BE2C (cell line): Measurements from ENCODE around the gene NOC4L.

ENCODE experiments used
- DNase-seq: peaks from one replicate; pipeline ENCODE4 v3.0.0-alpha.2; 2020
- H3K27me3 ChIP-seq: fragments of 250-450 bp; sonication (Bioruptor Pico); 2 replicates; pipeline ENCODE4 v1.5.1; 2020; ENCODE audit warnings: mild to moderate bottlenecking
- H3K36me3 ChIP-seq: fragments of 250-450 bp; sonication (Bioruptor Pico); 2 replicates; pipeline ENCODE4 v1.5.1; 2020; ENCODE audit warnings: mild to moderate bottlenecking
- H3K4me1 ChIP-seq: fragments of 250-450 bp; sonication (Bioruptor Pico); 2 replicates; pipeline ENCODE4 v1.5.1; 2020
- H3K4me3 ChIP-seq: 2 replicates; pipeline ENCODE4 v1.5.1; 2011; ENCODE audit warnings: low read depth, low read length
- H3K9me3 ChIP-seq: fragments of 250-450 bp; sonication (Bioruptor Pico); 2 replicates; pipeline ENCODE4 v1.5.1; 2020
- TF ChIP-seq, protein P1 (sequence below): IDR thresholded peaks from 2 replicates; pipeline ENCODE4 v1.5.1; 2012; ENCODE audit warnings: mild to moderate bottlenecking, low read depth, low read length

The NOC4L gene

DNA sequence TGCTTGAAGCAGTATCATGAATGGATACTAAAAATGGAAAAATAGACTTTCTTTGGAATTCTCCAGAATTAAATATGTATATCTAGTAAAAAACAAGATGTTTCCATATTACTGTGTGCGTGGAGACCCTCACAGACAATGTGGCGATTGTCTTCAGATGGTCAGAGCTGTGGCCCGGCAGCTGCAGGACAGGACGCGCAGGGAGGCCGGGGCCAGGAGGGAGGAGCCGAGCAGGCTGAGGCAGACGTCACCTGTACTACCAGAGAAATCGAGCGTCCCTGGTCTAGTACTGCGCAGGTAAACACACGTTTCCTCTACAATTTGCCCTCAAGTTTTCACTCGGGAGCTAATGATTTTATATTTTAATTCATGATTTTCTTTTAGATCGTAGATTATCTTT, 23.0 kb upstream of the NOC4L start:
- DNase-seq, result no peak
- Histone ChIP-seq H3K4me1 (no peaks in the 10 kb centered on the region), H3K9me3 (no peaks in the 10 kb centered on the region), H3K27me3 (no peaks in the 10 kb centered on the region), H3K4me3 (no peak overlapping the region), H3K36me3 (peaks cover 24% of the 10 kb centered on the region)
- TF ChIP-seq, protein P1, sequence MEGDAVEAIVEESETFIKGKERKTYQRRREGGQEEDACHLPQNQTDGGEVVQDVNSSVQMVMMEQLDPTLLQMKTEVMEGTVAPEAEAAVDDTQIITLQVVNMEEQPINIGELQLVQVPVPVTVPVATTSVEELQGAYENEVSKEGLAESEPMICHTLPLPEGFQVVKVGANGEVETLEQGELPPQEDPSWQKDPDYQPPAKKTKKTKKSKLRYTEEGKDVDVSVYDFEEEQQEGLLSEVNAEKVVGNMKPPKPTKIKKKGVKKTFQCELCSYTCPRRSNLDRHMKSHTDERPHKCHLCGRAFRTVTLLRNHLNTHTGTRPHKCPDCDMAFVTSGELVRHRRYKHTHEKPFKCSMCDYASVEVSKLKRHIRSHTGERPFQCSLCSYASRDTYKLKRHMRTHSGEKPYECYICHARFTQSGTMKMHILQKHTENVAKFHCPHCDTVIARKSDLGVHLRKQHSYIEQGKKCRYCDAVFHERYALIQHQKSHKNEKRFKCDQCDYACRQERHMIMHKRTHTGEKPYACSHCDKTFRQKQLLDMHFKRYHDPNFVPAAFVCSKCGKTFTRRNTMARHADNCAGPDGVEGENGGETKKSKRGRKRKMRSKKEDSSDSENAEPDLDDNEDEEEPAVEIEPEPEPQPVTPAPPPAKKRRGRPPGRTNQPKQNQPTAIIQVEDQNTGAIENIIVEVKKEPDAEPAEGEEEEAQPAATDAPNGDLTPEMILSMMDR, result no peak

DNA sequence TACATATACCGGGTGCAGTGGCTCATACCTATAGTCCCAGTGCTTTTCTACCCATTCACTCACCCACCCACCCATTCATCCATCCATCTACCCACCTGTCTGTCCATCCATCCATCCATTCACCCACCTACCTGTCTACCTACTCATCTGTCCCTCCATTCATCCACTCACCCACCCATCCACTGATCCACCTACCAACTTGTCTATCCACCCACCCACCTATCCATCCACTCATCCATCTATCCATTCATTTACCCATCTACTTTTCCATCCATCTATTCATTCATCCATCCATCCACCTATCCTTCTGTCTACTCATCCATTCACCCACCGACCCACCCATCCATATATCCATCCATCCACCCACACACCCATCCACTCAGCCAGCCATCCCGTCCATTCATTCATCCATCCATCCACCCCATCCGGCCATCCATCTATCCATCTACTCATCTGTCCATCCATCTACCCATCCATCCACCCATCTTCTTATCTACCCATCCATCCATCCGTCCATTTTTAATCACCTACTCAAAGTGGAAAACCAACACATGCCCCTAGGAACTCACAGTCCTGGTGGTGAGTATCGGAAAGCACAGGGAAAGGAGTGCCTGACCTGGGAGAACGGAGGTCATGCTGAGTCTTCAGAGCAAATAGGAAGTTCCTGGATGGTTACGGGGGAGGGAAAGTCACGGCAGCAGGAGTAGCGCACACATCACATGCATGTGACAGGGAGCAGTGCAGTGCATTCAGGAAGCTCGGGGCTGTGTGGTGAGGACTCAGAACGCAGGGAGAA, 20.1 kb upstream of the NOC4L start:
- H3K4me3 ChIP-seq, result no peak overlapping the region
- no peaks in the 10 kb centered on the region for H3K4me1 ChIP-seq
- TF ChIP-seq, protein P1, result no peak
- no peaks in the 10 kb centered on the region for H3K27me3 ChIP-seq
- H3K36me3 ChIP-seq, result peaks cover 41% of the 10 kb centered on the region
- DNase-seq, result no peak
- no peaks in the 10 kb centered on the region; the same call in 1 of the 2 replicates for H3K9me3 ChIP-seq

DNA sequence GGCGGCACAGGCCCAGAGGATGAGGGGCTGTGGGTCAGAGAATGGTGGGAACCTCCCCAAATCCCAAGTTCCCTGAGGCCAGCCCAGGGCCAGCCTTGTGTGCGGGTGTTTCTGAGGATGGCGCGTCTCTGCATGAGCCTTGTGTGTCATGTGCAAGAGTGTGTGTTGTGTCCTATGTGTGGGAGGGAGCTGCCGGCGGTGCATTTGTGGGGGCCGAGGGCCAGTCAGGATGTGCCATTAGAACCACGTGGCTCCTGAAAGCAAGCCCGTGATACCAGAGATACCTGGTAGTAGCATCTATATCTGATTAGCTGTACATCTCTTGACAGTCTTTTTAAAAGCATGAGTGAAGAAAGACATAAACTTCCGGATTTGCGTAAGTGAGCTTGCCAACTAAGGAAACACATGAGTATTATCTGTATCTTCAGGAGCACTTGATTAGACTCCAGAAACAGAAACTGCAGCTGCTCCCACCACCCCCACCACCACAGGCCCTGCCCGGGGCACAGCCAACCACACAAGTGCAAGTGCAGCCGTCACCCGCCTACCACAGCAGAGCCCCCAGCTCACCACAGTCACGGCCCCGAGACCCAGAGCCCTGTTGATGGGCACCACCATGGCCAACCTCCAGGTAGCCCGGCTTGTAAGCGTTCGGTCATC, 19.4 kb upstream of the NOC4L start:
- H3K36me3 ChIP-seq, result peaks cover 41% of the 10 kb centered on the region
- H3K27me3 ChIP-seq, result no peaks in the 10 kb centered on the region
- no peak overlapping the region for H3K4me3 ChIP-seq
- no peaks in the 10 kb centered on the region; the same call in 1 of the 2 replicates for H3K9me3 ChIP-seq
- DNase-seq, result no peak
- TF ChIP-seq, protein P1, result no peak
- H3K4me1 ChIP-seq, result no peaks in the 10 kb centered on the region

DNA sequence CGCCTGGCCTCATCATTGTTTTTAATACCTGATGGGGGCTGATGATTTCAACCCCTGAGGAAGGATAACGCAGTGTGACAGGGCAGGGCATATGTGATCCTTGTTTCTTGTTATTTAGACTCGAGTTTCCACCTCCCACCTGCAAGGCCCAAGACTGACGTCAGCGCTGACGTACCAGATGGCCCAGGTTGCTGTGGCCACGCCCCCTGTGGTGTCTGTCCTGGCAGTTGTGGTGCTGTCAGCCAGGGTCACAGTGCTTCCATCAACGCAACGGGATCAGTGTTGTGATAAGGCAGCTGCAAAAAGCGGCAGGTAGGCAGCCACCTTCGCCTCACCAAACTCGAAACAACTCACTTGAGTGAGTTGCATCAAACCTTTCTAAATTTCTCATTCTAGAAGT, 18.5 kb upstream of the NOC4L start:
- H3K36me3 ChIP-seq, result peaks cover 41% of the 10 kb centered on the region
- no peak for DNase-seq
- H3K4me1 ChIP-seq, result no peaks in the 10 kb centered on the region
- H3K27me3 ChIP-seq, result no peaks in the 10 kb centered on the region
- H3K4me3 ChIP-seq, result no peak overlapping the region
- TF ChIP-seq, protein P1, result no peak
- no peaks in the 10 kb centered on the region; the same call in 1 of the 2 replicates for H3K9me3 ChIP-seq

DNA sequence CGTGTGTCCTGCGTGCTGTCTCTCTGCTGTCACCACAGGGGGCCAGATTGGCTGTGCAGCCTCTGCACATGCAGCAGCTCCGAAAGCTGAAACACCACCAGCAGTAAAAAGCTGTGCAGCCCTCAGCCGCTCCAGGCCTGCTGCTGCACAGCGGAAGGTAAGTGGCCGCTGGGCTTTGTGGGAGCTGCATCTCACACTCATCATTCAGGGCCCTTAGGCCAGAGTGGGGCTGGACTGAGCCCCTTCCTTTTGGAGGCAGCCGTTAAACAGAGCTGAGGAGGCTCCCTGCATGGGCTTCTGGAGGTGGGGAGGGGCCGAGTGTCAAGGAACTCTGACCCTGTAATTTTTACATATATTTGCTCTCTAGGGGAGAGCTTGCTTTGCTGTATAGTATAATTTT, 17.2 kb upstream of the NOC4L start:
- H3K36me3 ChIP-seq, result peaks cover 38% of the 10 kb centered on the region
- H3K27me3 ChIP-seq, result no peaks in the 10 kb centered on the region
- TF ChIP-seq, protein P1, result no peak
- H3K4me3 ChIP-seq, result no peak overlapping the region
- no peak for DNase-seq
- H3K4me1 ChIP-seq, result no peaks in the 10 kb centered on the region
- H3K9me3 ChIP-seq, result no peaks in the 10 kb centered on the region; the same call in 1 of the 2 replicates

DNA sequence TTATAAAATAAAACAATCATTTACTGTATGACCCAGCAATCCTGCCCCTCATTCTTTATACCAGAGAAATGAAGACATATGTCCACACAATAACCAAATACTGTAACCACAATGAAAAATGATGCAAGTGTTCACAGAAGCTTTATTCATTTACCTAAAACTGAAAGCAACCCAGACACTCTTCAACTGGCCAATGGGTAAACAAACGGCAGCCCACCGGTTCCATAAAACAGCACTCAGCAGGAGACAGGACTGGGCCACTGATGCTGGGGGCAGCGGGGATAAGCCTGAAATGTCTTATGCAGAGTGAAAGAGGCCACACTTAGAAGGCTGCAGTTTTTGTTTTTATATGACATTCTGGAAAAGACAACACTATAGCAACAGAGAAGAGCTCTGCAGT, 15.2 kb upstream of the NOC4L start:
- TF ChIP-seq, protein P1, result no peak
- Histone ChIP-seq H3K27me3 (no peaks in the 10 kb centered on the region), H3K4me1 (no peaks in the 10 kb centered on the region), H3K4me3 (no peak overlapping the region), H3K36me3 (peaks cover 36% of the 10 kb centered on the region), H3K9me3 (no peaks in the 10 kb centered on the region; the same call in 1 of the 2 replicates)
- no peak for DNase-seq
